A673 (cell line): ENCODE measurements around the gene MAP3K10.

Experiments
- EZH2 ChIP-seq: fragments of 200-600 bp; sonication (generic); IDR thresholded peaks from 2 replicates; pipeline ENCODE4 v1.6.1; 2017; ENCODE audit warnings: borderline replicate concordance, low read depth, mild to moderate bottlenecking, mixed read lengths, antibody characterized with exemption, low read length; ENCODE audit not compliant: poor library complexity, severe bottlenecking
- TF ChIP-seq, protein P1 (sequence below): fragments of 300-800, 200-600 bp; sonication (generic); conservative IDR thresholded peaks from 2 replicates; pipeline ENCODE4 v1.5.1; 2017; ENCODE audit warnings: low read depth, mild to moderate bottlenecking, antibody characterized with exemption, low read length, moderate library complexity, mixed read lengths

- TF ChIP-seq, protein P1, sequence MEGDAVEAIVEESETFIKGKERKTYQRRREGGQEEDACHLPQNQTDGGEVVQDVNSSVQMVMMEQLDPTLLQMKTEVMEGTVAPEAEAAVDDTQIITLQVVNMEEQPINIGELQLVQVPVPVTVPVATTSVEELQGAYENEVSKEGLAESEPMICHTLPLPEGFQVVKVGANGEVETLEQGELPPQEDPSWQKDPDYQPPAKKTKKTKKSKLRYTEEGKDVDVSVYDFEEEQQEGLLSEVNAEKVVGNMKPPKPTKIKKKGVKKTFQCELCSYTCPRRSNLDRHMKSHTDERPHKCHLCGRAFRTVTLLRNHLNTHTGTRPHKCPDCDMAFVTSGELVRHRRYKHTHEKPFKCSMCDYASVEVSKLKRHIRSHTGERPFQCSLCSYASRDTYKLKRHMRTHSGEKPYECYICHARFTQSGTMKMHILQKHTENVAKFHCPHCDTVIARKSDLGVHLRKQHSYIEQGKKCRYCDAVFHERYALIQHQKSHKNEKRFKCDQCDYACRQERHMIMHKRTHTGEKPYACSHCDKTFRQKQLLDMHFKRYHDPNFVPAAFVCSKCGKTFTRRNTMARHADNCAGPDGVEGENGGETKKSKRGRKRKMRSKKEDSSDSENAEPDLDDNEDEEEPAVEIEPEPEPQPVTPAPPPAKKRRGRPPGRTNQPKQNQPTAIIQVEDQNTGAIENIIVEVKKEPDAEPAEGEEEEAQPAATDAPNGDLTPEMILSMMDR: no peak
- TF ChIP-seq EZH2: no peak
Observed at GRCh38 chr19:40219721-40220276, 28.6 kb downstream of the MAP3K10 start.
